ENCODE results near the gene DDX54.

DNA sequence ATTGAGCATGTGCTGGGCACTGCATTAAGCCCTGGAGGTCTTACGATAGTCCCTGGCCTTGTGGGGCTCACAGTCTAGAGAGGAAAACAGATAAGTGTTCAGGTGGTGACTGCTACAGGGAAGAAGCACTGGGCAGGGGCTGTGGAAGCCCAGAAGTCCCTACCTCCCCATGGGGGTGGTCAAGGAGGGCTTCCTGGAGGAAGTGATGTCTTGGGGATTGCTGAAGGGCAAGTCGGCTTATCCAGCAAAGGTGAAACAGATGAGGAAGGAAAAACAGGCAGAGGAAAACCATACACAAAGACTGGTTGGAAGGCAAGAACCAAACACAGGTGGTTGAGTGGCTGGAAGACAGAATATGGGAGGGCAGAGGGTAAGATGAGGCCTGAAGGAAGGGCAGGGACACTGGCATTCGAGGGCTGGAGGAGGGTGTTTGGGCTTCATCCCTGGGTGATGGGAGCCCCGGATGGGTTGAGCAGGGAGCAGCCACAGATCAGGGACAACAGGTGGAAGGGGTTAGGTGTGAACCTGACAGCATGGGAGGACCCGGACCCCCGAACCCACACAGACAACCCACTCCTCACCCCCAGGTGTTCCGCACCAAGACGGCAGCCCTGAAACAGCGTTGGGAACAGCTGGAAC is 33.0 kb downstream of the DDX54 start:
- TF ChIP-seq, protein P1, sequence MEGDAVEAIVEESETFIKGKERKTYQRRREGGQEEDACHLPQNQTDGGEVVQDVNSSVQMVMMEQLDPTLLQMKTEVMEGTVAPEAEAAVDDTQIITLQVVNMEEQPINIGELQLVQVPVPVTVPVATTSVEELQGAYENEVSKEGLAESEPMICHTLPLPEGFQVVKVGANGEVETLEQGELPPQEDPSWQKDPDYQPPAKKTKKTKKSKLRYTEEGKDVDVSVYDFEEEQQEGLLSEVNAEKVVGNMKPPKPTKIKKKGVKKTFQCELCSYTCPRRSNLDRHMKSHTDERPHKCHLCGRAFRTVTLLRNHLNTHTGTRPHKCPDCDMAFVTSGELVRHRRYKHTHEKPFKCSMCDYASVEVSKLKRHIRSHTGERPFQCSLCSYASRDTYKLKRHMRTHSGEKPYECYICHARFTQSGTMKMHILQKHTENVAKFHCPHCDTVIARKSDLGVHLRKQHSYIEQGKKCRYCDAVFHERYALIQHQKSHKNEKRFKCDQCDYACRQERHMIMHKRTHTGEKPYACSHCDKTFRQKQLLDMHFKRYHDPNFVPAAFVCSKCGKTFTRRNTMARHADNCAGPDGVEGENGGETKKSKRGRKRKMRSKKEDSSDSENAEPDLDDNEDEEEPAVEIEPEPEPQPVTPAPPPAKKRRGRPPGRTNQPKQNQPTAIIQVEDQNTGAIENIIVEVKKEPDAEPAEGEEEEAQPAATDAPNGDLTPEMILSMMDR (conservative IDR thresholded peaks at IDR 0.05 in 1 of 2, IDR thresholded peaks at IDR 0.05 in 1 of 2; ENCODE audit: extremely low read depth in 1 of 2, insufficient read depth in 1 of 2, low read depth in 1 of 2, low read length in 2 of 2): no peak
- TF ChIP-seq EZH2 (IDR thresholded peaks at IDR 0.05; ENCODE audit: borderline replicate concordance, low read length): no peak
